ENCODE data around the gene KCNQ5.
A peak's percentile ranks its signal among the peaks of the same experiment; 100 is the strongest.
"Not testable (repeated sequence)": the region's sequence is repeated elsewhere in the genome, so short reads cannot be mapped to it uniquely, and the experiment has no call there.

Gene KCNQ5

DNA sequence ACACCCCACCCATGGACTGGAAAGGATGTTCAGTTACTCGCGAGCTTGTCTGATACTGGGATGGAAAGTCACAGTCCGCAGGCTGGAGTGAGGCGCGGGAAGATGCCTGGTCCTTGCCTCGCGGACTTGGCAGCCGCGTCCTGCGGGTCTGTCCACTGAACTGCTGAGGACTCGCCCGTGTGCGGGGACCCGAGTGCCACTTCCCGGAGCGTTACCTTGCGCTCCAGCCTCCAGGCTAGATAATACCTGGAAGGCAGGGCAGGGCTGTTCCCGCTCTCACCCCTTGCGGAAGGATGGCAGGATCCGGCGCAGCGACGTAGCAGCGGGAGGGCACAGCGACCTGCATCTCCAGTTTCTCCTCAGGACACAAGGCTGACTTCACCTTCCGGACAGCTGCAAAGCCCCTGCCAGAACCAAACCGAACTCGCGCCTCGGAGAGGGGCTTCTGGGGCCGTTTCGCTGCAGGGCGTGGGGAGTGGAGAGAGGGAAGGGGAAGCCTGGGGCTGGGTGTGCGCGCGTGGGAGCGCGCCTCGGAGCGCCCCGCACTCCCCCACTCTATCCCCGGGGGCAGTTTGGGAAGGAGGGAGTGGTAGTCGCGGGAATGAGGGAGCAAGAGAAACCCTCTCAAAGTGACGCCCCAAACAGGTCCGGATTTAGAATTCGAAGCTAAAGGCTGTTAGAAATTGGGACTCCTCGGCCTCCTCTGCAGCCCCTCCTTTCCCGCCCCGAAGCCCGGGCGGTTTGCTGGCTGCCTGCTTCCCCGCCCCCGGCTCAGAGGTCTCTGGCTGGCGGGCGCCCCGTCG is at the start of gene KCNQ5:
TSS of gene KCNQ5 (plus strand) at position 774 of the 803 bp plus-strand sequence.
- no peak for DNase-seq

DNA sequence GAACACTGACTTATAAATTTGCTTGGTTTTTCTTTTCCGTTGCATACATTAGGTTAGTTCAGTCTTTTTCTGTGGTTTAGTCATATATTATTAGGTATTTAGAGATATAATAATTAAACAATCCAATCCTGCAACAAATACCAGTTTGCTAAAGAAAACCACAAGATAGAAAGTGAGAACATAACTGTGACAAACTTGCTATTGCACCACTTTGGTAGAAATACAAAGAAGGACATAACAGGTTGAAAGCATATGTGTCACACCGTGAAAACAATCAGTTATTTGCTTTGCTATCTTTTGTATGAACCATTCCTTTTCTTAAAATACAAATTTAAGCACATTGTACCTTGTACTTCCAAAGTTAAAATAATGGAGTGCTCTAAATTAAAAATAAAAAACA is 42.0 kb upstream of the KCNQ5 start:
- DNase-seq, result no peak

GRCh38 chr6:72580281-72580940 is 41.5 kb upstream of the KCNQ5 start:
- DNase-seq, result peak; percentile 89

GRCh38 chr6:72580950-72581349 is 40.9 kb upstream of the KCNQ5 start:
- not testable (repeated sequence) for DNase-seq

DNA sequence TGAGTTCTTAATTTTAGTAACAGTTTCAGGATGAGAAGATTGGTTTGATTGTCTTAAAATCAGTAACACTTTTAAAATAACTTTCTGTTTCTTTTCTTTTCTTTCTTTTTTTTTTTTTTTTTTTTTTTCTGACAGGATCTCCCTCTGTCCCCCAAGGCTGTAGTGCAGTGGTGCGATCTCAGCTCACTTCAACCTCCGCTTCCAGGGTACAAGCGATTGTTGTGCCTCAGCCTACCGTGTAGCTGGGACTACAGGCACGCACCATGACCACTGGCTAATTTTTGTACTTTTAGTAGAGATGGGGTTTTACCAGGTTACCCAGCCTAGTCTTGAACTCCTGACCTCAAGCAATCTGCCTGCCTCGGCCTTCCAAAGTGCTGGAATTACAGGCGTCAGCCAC is 33.7 kb upstream of the KCNQ5 start:
- no peak for DNase-seq

DNA sequence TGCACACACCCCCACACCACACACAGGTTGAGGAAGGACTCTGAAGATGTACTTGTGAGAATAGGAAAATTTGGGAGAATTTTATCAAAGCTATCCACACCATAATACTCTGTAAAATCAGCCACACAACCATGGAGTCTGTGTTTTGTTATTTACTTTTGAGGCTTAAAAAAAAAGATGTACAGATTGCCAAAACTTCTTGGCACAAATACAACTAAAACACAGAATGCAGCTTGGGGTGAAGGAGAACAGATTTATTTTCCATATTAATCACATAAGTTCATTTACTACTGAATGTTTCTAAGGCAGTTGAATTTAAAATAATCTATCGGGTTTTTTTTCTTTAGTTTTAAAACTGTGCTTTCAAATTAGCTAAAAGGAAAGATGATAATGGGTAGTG is 32.8 kb upstream of the KCNQ5 start:
- DNase-seq, result no peak

DNA sequence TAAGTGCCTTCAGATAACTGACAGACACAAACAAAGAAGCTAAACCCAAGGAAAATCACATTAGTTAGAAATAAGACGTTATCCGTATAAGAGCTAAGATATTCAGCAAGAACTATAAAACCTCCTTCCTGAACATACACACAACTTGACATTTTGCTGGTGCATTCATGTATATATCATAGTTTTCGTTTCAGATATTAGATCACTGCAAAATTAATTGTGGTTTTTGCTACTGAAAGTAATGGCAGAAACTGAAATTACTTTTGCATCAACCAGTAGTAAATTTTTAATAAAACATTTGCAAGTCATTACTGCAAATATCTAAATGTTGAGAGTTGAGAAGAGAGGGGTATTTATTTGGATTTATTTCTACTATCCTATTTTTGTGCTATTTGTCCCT is 26.1 kb upstream of the KCNQ5 start:
- no peak for DNase-seq

DNA sequence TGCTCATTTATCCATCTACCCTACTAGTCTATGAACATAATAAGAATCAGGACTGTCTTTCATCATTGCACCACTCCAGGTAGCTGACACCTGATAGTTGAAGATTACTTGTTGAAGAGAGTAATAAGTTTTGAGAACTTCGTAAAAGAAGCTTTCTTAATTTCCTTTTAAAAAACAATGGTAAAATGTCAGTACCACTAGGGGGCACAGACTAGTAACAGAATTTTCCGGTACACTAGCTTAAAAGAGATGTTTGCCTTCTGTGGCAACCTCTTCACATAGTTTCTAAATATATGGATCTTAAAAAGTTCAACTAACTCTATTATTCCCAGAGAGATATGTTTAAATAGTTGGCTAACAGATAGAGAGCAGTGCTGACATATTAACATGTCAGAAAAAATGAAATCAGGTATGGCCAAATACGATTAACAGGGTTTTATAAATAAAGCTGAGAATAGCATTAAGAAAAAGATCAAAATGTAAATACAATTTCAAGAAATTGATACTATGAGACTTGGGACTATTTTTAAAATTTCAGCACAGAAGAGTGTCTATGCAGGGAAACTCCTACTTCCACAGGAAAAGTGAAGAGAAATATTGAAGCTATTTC is 5.4 kb upstream of the KCNQ5 start:
- DNase-seq, result peak; percentile 43

DNA sequence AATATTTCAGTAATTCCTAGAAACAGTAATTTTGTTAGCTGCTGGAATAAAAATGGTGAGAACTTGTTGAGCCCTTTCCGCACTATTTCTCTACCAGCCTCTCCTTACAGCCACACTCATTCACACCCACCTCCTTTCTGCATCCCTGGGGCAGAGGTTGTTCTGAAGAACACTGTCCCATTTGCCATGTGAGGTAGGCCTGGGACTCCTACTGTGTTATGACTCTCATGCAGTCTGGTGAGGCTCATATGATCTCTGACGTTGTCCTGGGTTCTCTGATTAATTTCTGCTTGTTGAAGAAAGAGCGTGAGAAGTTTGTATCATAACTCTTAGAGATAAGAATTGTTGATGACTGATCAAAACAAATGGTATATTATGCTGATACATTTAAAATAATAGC is 4.1 kb upstream of the KCNQ5 start:
- no peak for DNase-seq

DNA sequence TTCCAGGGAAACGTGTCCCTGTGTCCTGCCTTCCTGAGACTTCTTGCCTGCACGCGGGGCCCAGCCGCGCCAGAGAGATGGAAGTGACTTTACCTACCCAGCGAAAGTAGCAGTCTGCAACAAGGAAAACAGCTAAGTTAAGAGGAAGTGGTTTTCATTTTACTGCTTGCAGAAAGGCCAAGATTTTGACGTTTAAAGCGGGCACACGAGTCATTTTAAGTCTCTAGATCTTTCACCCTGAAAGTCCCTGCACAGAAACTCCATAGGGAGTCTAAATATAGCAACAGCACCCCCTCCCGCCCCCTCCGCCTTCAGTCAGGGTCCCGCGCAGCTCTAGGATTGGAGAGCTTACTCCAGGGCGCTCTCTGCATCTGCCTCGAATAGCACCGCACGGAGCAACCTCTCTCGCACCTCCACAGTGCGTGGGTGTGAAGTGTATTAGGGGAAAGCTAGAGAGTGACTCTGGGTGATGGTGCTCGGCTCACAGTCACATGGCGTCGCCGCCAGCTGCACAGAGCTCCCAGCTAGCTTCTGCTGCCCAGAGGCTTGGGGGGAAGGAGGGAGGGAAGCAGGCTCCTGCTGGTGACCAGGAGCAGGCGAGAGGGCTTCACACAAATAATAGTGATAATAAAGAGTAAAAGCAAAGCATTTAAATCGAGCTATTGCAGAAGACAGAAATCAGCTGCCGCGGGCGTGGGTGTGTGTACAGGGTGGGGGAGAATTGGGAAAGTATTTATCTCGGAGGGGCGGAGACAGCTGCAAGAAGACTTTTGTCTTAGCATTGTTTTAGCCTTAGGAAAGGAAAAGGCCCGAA is 1.8 kb upstream of the KCNQ5 start:
- DNase-seq, result peak; percentile 21

GRCh38 chr6:72620871-72621290 is 983 bp upstream of the KCNQ5 start:
- DNase-seq, result no peak

DNA sequence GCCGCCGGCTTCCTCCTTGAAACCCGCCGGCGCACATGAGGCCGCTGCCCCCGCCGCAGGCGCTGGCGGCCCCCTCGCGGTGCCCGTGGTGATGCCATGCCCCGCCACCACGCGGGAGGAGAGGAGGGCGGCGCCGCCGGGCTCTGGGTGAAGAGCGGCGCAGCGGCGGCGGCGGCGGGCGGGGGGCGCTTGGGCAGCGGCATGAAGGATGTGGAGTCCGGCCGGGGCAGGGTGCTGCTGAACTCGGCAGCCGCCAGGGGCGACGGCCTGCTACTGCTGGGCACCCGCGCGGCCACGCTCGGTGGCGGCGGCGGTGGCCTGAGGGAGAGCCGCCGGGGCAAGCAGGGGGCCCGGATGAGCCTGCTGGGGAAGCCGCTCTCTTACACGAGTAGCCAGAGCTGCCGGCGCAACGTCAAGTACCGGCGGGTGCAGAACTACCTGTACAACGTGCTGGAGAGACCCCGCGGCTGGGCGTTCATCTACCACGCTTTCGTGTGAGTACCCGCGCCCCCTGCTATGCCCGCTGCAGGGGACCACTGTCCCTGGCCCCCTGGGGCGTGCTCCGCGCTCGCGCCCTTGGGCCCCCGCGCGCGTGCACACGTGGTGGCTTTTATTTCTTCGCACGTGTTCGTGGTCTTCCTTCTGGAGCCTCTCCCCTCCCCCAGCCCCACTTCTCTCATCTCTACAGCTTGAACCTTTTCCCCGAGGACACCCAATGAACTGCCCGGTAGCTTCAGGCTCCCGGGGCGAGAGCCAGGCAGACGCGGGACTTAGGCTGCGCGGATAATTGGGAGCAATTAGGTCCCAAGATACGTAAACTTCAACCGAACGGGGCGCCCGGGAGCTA is 453 bp downstream of the KCNQ5 start:
- peak; percentile 38 for DNase-seq

DNA sequence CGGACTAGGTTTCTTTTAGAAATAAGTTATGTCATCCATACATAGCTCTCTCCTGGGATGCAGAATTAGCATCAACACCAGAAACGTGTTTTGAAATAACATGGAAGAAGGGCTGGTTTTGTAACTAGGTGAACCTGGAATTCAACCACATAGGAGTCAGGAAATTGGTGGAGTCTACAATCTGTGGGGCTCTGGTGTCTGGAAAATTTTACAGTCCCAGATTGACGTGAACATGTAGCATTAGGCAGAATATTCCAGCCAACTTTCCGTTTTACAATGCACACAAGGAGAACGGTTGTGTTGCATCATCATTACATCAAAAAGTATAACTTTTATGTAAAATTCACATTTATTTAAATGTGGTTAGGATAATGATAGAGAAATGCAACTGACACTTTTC is 1.9 kb downstream of the KCNQ5 start:
- no peak for DNase-seq

DNA sequence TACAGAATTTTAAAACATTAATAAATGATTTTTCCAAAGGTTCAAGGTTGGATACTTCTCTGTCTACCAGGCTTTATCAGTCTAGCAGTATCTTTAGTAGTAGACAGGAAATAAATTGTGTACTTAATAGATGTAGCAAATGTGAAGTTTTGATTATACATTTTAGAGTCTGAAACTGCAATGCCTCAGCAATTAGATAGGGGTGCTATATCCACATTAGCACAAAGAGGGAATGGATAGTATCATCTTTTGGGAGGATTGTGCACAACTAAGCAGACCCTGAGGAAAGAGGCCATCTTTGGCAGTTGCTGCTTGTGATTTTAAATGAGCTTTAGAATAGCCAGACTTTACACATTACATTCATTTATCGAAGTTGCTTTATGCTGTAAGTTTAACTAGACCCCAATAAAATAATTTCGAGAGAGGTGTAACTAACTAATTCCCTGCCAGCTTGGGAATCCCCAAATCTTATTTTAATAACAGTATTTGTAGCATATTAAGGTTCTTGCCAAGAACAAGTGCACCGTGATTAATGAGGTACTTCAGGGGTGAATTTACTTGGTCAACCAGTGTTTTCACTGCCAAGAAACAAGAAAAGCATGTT is 2.8 kb downstream of the KCNQ5 start:
- no peak for DNase-seq

- no peak for DNase-seq
Observed at GRCh38 chr6:72626126-72626525, 4.3 kb downstream of the KCNQ5 start.

DNA sequence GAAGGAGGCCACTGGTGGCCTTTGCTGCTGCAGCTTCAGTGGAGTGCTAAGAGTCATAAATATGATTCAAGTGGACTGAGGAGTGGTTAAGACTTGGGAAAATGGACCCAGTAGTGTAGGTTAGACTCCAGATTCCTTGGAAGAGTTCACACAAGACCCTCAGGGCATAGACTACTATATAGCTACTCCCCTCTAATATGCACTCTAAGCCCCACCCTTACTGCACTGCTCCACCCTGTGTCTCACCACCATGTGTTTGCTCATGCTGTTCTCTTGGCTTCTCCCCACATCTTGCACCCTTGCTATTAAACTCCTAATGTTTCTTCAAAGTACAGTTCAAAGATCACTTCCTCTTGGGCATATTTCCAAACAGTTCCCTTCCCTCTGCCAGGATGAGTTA is 5.7 kb downstream of the KCNQ5 start:
- no peak for DNase-seq

DNA sequence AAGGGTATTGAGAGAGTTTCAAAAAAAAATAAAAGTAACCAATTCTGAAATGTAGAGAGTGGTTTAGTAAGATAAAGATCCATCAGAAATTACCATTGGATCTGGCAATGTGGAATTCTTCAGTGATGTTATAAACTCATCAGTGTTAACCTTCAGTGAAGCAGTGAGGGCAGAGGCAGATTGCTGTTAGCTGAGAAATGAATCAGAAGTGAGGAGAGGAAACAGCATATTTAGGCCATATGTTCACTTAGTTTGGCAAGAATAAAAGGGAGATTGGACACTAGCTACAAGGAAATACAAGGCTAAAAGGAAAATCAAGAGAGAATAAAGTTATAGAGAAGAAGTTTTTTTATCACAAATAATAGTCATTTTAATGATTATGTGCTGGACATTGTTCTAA is 9.6 kb downstream of the KCNQ5 start:
- DNase-seq, result peak; percentile 68

GRCh38 chr6:72635636-72636035 is 13.8 kb downstream of the KCNQ5 start:
- DNase-seq, result no peak

- DNase-seq, result no peak
Observed at GRCh38 chr6:72636215-72636614, 14.4 kb downstream of the KCNQ5 start.

DNA sequence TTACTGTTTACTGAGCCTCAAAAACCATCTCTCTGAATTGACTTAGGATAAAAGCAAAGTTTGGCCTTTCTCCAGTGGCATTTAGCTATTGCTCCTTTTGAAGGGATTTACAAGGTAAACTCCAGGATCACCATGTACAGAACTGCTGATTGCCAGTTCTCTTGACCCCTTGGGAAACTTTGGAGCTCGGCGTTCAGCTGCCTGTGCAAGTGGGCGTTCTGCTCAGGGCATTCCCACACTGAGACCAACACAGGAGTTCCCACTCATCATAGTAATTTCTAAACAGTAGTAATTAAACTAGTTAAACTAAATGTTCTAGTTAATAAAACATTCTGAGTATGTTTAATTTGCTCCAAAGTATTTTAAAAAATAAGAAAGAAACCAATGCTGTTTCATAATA is 14.9 kb downstream of the KCNQ5 start:
- no peak for DNase-seq

- no peak for DNase-seq
Observed at GRCh38 chr6:72639920-72640614, 18.2 kb downstream of the KCNQ5 start.
